HFFc6 (cell line): ENCODE results near the gene FGF12. TPM values are rescaled to one million over a fixed set of nuclear protein-coding genes. Genes with fewer than 3 reads are reported as not detected.

ENCODE experiments used
- DNase-seq: peaks from one replicate; pipeline ENCODE4 v3.0.0-alpha.2; 2018
- H3K27ac Mint-ChIP-seq: 2 replicates; pipeline ENCODE4 v1.8.0; 2020; ENCODE audit warnings: mild to moderate bottlenecking, mixed read lengths
- H3K27me3 Mint-ChIP-seq: 2 replicates; pipeline ENCODE4 v1.8.0; 2021; ENCODE audit warnings: mild to moderate bottlenecking, moderate library complexity, mixed read lengths; ENCODE audit not compliant: insufficient read depth
- H3K36me3 Mint-ChIP-seq: 2 replicates; pipeline ENCODE4 v1.8.0; 2021; ENCODE audit warnings: low read depth, mixed read lengths
- H3K4me1 Mint-ChIP-seq: 2 replicates; pipeline ENCODE4 v1.8.0; 2020; ENCODE audit warnings: low read depth, mixed read lengths
- H3K4me3 Mint-ChIP-seq: 2 replicates; pipeline ENCODE4 v1.8.0; 2020; ENCODE audit warnings: mild to moderate bottlenecking, moderate library complexity, mixed read lengths
- H3K9me3 Mint-ChIP-seq: 2 replicates; pipeline ENCODE4 v1.8.0; 2020; ENCODE audit warnings: mild to moderate bottlenecking, mixed read lengths
- total RNA-seq, 6 experiments: library from RNA; stranded (reverse); fragmentation: NEBNext Ultra II Directional; extraction: Animal tissue kit (Norgen Biotek cat#: 25700); gene quantifications; 2 replicates in 1 of 6; 3 replicates in 5 of 6; pipeline ENCODE4 v1.2.3, GENCODE V29; 2021
- TF ChIP-seq, protein P1 (sequence below): fragments of 200-600 bp; sonication (generic); IDR thresholded peaks from 2 replicates; pipeline ENCODE4 v1.5.0; 2021; ENCODE audit warnings: antibody characterized with exemption, mild to moderate bottlenecking

Gene FGF12
- total RNA-seq, 6 experiments from 2014 or later, result not detected

DNA sequence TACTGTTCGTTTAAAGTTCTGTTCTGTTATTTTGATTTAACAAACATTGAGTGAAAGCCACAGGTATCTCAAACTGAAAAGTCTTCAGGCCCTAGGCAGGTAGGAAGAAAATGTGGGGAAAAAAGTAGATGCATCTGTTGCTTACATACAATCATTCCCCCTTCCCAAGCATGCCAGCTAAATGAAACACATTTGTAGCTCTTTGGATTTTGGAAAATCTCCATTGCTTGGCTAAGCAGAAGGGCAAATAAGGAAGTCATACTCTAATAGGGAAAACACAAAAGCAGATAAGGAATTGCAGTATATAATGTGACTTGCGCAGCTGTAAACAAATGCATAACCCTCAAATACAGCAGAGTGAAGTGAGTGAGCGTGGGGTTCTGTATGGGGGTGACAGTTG lies 375.9 kb downstream of the FGF12 start:
- Mint-ChIP-seq H3K27ac (no peak overlapping the region), H3K4me3 (no peak overlapping the region), H3K27me3 (no peaks in the 10 kb centered on the region), H3K4me1 (no peaks in the 10 kb centered on the region), H3K36me3 (no peaks in the 10 kb centered on the region), H3K9me3 (peaks cover 8% of the 10 kb centered on the region)
- TF ChIP-seq, protein P1, sequence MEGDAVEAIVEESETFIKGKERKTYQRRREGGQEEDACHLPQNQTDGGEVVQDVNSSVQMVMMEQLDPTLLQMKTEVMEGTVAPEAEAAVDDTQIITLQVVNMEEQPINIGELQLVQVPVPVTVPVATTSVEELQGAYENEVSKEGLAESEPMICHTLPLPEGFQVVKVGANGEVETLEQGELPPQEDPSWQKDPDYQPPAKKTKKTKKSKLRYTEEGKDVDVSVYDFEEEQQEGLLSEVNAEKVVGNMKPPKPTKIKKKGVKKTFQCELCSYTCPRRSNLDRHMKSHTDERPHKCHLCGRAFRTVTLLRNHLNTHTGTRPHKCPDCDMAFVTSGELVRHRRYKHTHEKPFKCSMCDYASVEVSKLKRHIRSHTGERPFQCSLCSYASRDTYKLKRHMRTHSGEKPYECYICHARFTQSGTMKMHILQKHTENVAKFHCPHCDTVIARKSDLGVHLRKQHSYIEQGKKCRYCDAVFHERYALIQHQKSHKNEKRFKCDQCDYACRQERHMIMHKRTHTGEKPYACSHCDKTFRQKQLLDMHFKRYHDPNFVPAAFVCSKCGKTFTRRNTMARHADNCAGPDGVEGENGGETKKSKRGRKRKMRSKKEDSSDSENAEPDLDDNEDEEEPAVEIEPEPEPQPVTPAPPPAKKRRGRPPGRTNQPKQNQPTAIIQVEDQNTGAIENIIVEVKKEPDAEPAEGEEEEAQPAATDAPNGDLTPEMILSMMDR, result no peak
- DNase-seq, result no peak

GRCh38 chr3:192340031-192340430 lies 387.3 kb downstream of the FGF12 start:
- Mint-ChIP-seq H3K36me3 (peaks cover 4% of the 10 kb centered on the region; the same call in 1 of the 2 replicates), H3K4me3 (no peak overlapping the region), H3K27ac (no peak overlapping the region), H3K4me1 (no peaks in the 10 kb centered on the region), H3K27me3 (peaks cover 1% of the 10 kb centered on the region; the same call in 1 of the 2 replicates), H3K9me3 (peaks cover 28% of the 10 kb centered on the region)
- no peak for DNase-seq
- TF ChIP-seq, protein P1, result no peak

DNA sequence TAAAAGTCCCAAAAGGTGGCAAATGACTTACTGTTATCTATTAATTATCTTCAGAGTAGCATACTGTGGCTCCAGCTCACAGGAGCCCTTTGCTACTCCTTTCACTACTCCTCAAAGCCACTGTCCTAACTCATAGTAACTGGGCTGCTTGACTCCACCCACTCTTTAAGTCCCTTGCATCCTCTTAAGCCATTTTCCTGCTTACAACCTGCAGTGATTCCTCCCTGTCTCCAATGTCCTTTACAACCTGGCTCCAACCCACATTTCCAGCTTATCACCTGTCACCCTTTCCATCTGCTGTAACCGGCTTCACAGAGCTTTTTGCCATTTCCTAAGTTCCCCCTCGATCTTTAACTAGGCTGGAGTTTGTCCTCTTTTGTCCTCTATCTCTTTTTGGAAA lies 388.1 kb downstream of the FGF12 start:
- peaks cover 1% of the 10 kb centered on the region; the same call in 1 of the 2 replicates for H3K27me3 Mint-ChIP-seq
- TF ChIP-seq, protein P1, result no peak
- H3K4me3 Mint-ChIP-seq, result no peak overlapping the region
- peaks cover 28% of the 10 kb centered on the region for H3K9me3 Mint-ChIP-seq
- H3K4me1 Mint-ChIP-seq, result no peaks in the 10 kb centered on the region
- H3K36me3 Mint-ChIP-seq, result peaks cover 4% of the 10 kb centered on the region; the same call in 1 of the 2 replicates
- no peak for DNase-seq
- no peak overlapping the region for H3K27ac Mint-ChIP-seq

GRCh38 chr3:192336286-192336685 lies 391.1 kb downstream of the FGF12 start:
- H3K4me3 Mint-ChIP-seq, result no peak overlapping the region
- no peaks in the 10 kb centered on the region for H3K36me3 Mint-ChIP-seq
- no peaks in the 10 kb centered on the region for H3K4me1 Mint-ChIP-seq
- TF ChIP-seq, protein P1, result 0 out of 2 replicates have a peak, but pooled peaks have one; percentile 9
- DNase-seq, result no peak
- peaks cover 26% of the 10 kb centered on the region for H3K9me3 Mint-ChIP-seq
- peaks cover 1% of the 10 kb centered on the region; the same call in 1 of the 2 replicates for H3K27me3 Mint-ChIP-seq
- H3K27ac Mint-ChIP-seq, result no peak overlapping the region

- H3K36me3 Mint-ChIP-seq, result no peaks in the 10 kb centered on the region
- H3K27ac Mint-ChIP-seq, result no peak overlapping the region
- H3K4me1 Mint-ChIP-seq, result no peaks in the 10 kb centered on the region
- peaks cover 19% of the 10 kb centered on the region for H3K9me3 Mint-ChIP-seq
- H3K27me3 Mint-ChIP-seq, result no peaks in the 10 kb centered on the region
- no peak for DNase-seq
- TF ChIP-seq, protein P1, result no peak
- H3K4me3 Mint-ChIP-seq, result no peak overlapping the region; the same call in 1 of the 2 replicates
Observed at GRCh38 chr3:192332386-192333291, 394.7 kb downstream of the FGF12 start.
